Trophoblast cell (in vitro differentiated cells and primary cell): Measurements from ENCODE around the gene RAB3GAP1.

Experiments used
- DNase-seq, 2 donors: peaks; one replicate each; pipeline ENCODE4 v3.0.0-alpha.2; 2016
- H2AFZ ChIP-seq: 2 replicates; pipeline ENCODE4 v1.6.1; 2013; ENCODE audit warnings: low read length, moderate library complexity, mild to moderate bottlenecking; ENCODE audit not compliant: insufficient read depth, poor library complexity
- H2AK5ac ChIP-seq: 2 replicates; pipeline ENCODE4 v1.6.1; 2013; ENCODE audit warnings: mild to moderate bottlenecking, low read length
- H2BK120ac ChIP-seq: 2 replicates; pipeline ENCODE4 v1.6.1; 2013; ENCODE audit warnings: low read length, mild to moderate bottlenecking, moderate library complexity; ENCODE audit not compliant: insufficient read depth, poor library complexity
- H2BK12ac ChIP-seq: 2 replicates; pipeline ENCODE4 v1.6.1; 2013; ENCODE audit warnings: mild to moderate bottlenecking, low read length, moderate library complexity
- H2BK5ac ChIP-seq: 2 replicates; pipeline ENCODE4 v1.6.1; 2013; ENCODE audit warnings: low read length, low read depth, moderate library complexity, mild to moderate bottlenecking; ENCODE audit not compliant: poor library complexity
- H3K14ac ChIP-seq: 2 replicates; pipeline ENCODE4 v1.6.1; 2013; ENCODE audit warnings: mild to moderate bottlenecking, low read length
- H3K18ac ChIP-seq: 2 replicates; pipeline ENCODE4 v1.6.1; 2013; ENCODE audit warnings: mild to moderate bottlenecking, low read length
- H3K23ac ChIP-seq: 2 replicates; pipeline ENCODE4 v1.6.1; 2013; ENCODE audit warnings: low read length
- H3K27ac ChIP-seq: 2 replicates; pipeline ENCODE4 v1.5.1; 2013; ENCODE audit warnings: low read depth, mild to moderate bottlenecking, inconsistent platforms, low read length, moderate library complexity
- H3K27me3 ChIP-seq: 2 replicates; pipeline ENCODE4 v1.6.1; 2013; ENCODE audit warnings: inconsistent platforms, mild to moderate bottlenecking, low read length, moderate library complexity; ENCODE audit not compliant: insufficient read depth
- H3K36me3 ChIP-seq, 2 experiments: 1 replicate in 1 of 2; 2 replicates in 1 of 2; pipeline ENCODE4 v1.6.1; 2013; ENCODE audit warnings: low read length in 2 of 2, mild to moderate bottlenecking in 2 of 2, moderate library complexity in 1 of 2; ENCODE audit not compliant: insufficient read depth in 2 of 2, control insufficient read depth in 1 of 2
- H3K4ac ChIP-seq: 2 replicates; pipeline ENCODE4 v1.6.1; 2013; ENCODE audit warnings: low read depth, mild to moderate bottlenecking, low read length, moderate library complexity
- H3K4me1 ChIP-seq, 2 experiments: 1 replicate in 1 of 2; 2 replicates in 1 of 2; pipeline ENCODE4 v1.6.1; 2013; ENCODE audit warnings: low read length in 2 of 2, mild to moderate bottlenecking in 2 of 2, moderate library complexity in 1 of 2; ENCODE audit not compliant: insufficient read depth in 2 of 2, control insufficient read depth in 1 of 2
- H3K4me2 ChIP-seq: 2 replicates; pipeline ENCODE4 v1.6.1; 2013; ENCODE audit warnings: inconsistent platforms, mild to moderate bottlenecking, low read length, moderate library complexity
- H3K4me3 ChIP-seq: 2 replicates; pipeline ENCODE4 v1.5.1; 2013; ENCODE audit warnings: mild to moderate bottlenecking, low read depth, low read length, inconsistent platforms
- H3K79me1 ChIP-seq: one replicate; pipeline ENCODE4 v1.6.1; 2013; ENCODE audit warnings: low read length
- H3K79me2 ChIP-seq: 2 replicates; pipeline ENCODE4 v1.6.1; 2013; ENCODE audit warnings: low read length, mild to moderate bottlenecking; ENCODE audit not compliant: control insufficient read depth, insufficient read depth, poor library complexity
- H3K9ac ChIP-seq: 2 replicates; pipeline ENCODE4 v1.6.1; 2013; ENCODE audit warnings: mild to moderate bottlenecking, low read length
- H3K9me3 ChIP-seq: 2 replicates; pipeline ENCODE4 v1.6.1; 2013; ENCODE audit warnings: low read depth, mild to moderate bottlenecking, control low read depth, inconsistent platforms, low read length; ENCODE audit not compliant: insufficient read depth
- H4K12ac ChIP-seq: 2 replicates; pipeline ENCODE4 v1.6.1; 2013; ENCODE audit warnings: low read depth, mild to moderate bottlenecking, low read length, moderate library complexity
- H4K8ac ChIP-seq: 2 replicates; pipeline ENCODE4 v1.6.1; 2013; ENCODE audit warnings: low read depth, mild to moderate bottlenecking, low read length, moderate library complexity
- H4K91ac ChIP-seq: one replicate; pipeline ENCODE4 v1.6.1; 2013; ENCODE audit warnings: low read depth, mild to moderate bottlenecking, low read length, moderate library complexity
- WGBS: extraction: QIAGEN DNeasy Blood & Tissue Kit; methylation state at CpG from one replicate; pipeline ENCODE4 v1.1.7; 2013; ENCODE audit warnings: missing lambda C conversion rate; ENCODE audit not compliant: insufficient read length, insufficient coverage; ENCODE audit errors: extremely low coverage; 5-methylcytosine and 5-hydroxymethylcytosine counted together

RAB3GAP1 gene

GRCh38 chr2:135182190-135182589, 130.1 kb downstream of the RAB3GAP1 start:
- no peak overlapping the region for H3K4me3 ChIP-seq
- no peak overlapping the region for H2BK120ac ChIP-seq
- H4K91ac ChIP-seq = no peak overlapping the region
- H4K8ac ChIP-seq = no peak overlapping the region
- no peak overlapping the region for H3K4ac ChIP-seq
- no CpG with 5 or more reads among the region's 8 CpGs for WGBS
- H3K4me1 ChIP-seq = no peaks in the 10 kb centered on the region
- H3K9ac ChIP-seq = no peak overlapping the region
- H3K18ac ChIP-seq = no peak overlapping the region
- no peak overlapping the region for H2AK5ac ChIP-seq
- H2AFZ ChIP-seq = no peak overlapping the region
- H3K36me3 ChIP-seq = peaks cover 0 to 2% of the 10 kb centered on the region in 2 experiments
- no peaks in the 10 kb centered on the region for H3K27me3 ChIP-seq
- no peak overlapping the region for H2BK12ac ChIP-seq
- H3K79me1 ChIP-seq = no peaks in the 10 kb centered on the region
- H3K9me3 ChIP-seq = no peaks in the 10 kb centered on the region
- H3K23ac ChIP-seq = no peak overlapping the region
- no peak overlapping the region for H3K27ac ChIP-seq
- no peak for DNase-seq
- no peak overlapping the region for H3K14ac ChIP-seq
- H2BK5ac ChIP-seq = no peak overlapping the region
- H3K79me2 ChIP-seq = no peaks in the 10 kb centered on the region
- H3K4me2 ChIP-seq = no peak overlapping the region
- no peak overlapping the region for H4K12ac ChIP-seq

GRCh38 chr2:135182601-135183000, 130.5 kb downstream of the RAB3GAP1 start:
- Histone ChIP-seq H3K27me3 (no peaks in the 10 kb centered on the region), H3K27ac (no peak overlapping the region), H3K79me2 (no peaks in the 10 kb centered on the region), H2BK5ac (no peak overlapping the region), H2BK12ac (no peak overlapping the region), H3K4me2 (no peak overlapping the region), H3K4me3 (no peak overlapping the region), H2AK5ac (no peak overlapping the region), H3K9me3 (no peaks in the 10 kb centered on the region), H3K4ac (no peak overlapping the region), H3K18ac (no peak overlapping the region), H3K36me3 (peaks cover 0 to 2% of the 10 kb centered on the region in 2 experiments), H3K23ac (no peak overlapping the region), H3K9ac (no peak overlapping the region), H2BK120ac (no peak overlapping the region), H3K79me1 (no peaks in the 10 kb centered on the region), H3K4me1 (no peaks in the 10 kb centered on the region), H4K8ac (no peak overlapping the region), H4K12ac (no peak overlapping the region), H3K14ac (no peak overlapping the region), H2AFZ (no peak overlapping the region), H4K91ac (no peak overlapping the region)
- WGBS = no CpG with 5 or more reads among the region's 3 CpGs
- no peak for DNase-seq

- no peak overlapping the region for H2AK5ac ChIP-seq
- no peak overlapping the region for H3K4me2 ChIP-seq
- no peaks in the 10 kb centered on the region for H3K4me1 ChIP-seq
- no peak overlapping the region for H3K4ac ChIP-seq
- H3K79me2 ChIP-seq = no peaks in the 10 kb centered on the region
- no peak overlapping the region for H3K23ac ChIP-seq
- no peak overlapping the region for H3K14ac ChIP-seq
- no peaks in the 10 kb centered on the region for H3K27me3 ChIP-seq
- no peak overlapping the region for H4K12ac ChIP-seq
- no peak overlapping the region for H4K8ac ChIP-seq
- peak; percentile 7 to 72 for DNase-seq
- H3K79me1 ChIP-seq = no peaks in the 10 kb centered on the region
- no peak overlapping the region for H3K9ac ChIP-seq
- no peak overlapping the region for H2BK120ac ChIP-seq
- H3K36me3 ChIP-seq = peaks cover 0 to 2% of the 10 kb centered on the region in 2 experiments
- H3K9me3 ChIP-seq = no peaks in the 10 kb centered on the region
- no peak overlapping the region for H2BK5ac ChIP-seq
- WGBS = no CpG with 5 or more reads among the region's 1 CpG
- no peak overlapping the region for H4K91ac ChIP-seq
- H2AFZ ChIP-seq = no peak overlapping the region
- H3K27ac ChIP-seq = no peak overlapping the region
- no peak overlapping the region for H3K18ac ChIP-seq
- H2BK12ac ChIP-seq = no peak overlapping the region
- H3K4me3 ChIP-seq = no peak overlapping the region
Measured at GRCh38 chr2:135183822-135184221, 131.7 kb downstream of the RAB3GAP1 start.

- no peak overlapping the region for H2AK5ac ChIP-seq
- H3K4me3 ChIP-seq = no peak overlapping the region
- WGBS = no CpG with 5 or more reads among the region's 5 CpGs
Measured at GRCh38 chr2:135186054-135186453, 134.0 kb downstream of the RAB3GAP1 start.

More at GRCh38 chr2:135186054-135186453, 134.0 kb downstream of the RAB3GAP1 start:
- Histone ChIP-seq H2BK5ac (no peak overlapping the region), H3K4me1 (no peaks in the 10 kb centered on the region), H3K79me2 (no peaks in the 10 kb centered on the region), H2AFZ (no peak overlapping the region), H3K18ac (no peak overlapping the region), H3K23ac (no peak overlapping the region), H4K8ac (no peak overlapping the region), H2BK12ac (no peak overlapping the region), H2BK120ac (no peak overlapping the region), H3K4ac (no peak overlapping the region), H3K14ac (no peak overlapping the region), H3K79me1 (no peaks in the 10 kb centered on the region), H3K9ac (no peak overlapping the region), H4K91ac (no peak overlapping the region), H3K27me3 (no peaks in the 10 kb centered on the region), H3K36me3 (peaks cover 0 to 2% of the 10 kb centered on the region in 2 experiments), H3K4me2 (no peak overlapping the region), H3K27ac (no peak overlapping the region), H4K12ac (no peak overlapping the region), H3K9me3 (no peaks in the 10 kb centered on the region)
- DNase-seq = no peak
